NCI-H146 treated with DMSO at 0.1 percent for 48 hours (cell line): ENCODE measurements around the gene MGA.

Experiments used
- DNase-seq: peaks from one replicate; lab custom pipeline; 2025; ENCODE audit not compliant: unreplicated experiment; lab: John Stamatoyannopoulos, UW

The MGA gene

GRCh38 chr15:41780266-41780665, 120.1 kb downstream of the MGA start:
- no peak for DNase-seq

DNA sequence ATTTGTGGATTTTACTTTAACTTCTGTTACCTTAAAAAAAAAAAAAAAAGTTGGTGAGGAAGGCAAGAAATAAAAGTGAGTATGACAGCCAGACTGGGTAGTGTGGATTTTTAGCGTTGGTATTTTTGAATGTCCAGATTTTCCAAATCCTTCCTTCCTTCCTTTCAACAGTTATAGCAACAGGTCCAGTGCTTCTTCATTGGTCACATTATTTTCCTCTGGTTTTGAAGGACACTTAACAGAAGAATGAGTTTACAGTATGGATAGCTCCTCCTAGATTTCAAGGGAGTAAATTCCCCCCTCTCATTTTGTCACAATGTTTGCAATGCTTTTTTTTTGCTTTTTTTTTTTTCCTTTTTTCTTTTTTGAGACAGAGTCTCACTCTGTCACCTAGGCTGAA, 120.5 kb downstream of the MGA start:
- DNase-seq, result no peak

DNA sequence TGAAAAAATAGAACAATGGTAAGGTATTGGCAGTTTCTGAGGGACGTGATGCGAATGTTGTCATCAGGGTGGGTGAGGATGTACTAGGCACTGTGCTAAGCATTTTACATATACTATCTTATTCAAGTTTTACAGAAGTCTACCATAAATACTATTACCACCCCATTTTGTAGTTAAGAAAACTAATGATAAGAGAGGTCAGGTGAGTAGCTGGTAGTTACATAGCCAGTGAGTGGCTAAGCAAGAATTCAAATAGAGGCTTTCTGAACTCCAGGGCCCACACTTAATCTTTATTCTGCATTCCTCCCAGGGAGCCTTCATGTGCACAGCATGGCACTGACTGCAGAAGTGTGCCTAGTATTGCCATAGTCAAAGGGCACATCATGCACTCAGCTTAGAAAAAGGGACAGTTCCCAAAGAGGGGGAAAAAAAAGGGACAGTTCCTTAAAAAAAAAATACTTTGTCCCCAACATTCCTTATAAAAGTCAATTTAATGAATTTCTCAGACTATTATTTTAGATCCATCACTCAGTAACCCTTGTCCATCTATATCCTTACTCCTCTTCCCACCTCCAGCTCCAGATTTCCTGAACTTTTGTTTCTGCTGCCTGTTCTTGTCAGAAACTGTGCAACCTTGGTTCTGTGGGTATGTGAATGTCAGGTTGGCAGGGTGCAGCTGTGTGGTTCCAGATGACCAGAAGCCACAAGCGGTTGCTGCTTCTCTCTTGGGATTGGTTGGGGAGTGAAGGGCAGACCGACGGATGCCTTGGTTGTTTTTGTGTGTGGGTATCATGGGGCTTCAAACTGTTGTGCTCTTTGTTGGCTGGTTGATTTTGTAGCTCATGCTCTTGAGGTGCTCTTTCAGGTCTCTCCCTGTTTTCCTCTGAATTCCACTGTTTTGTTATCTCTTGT, 122.4 kb downstream of the MGA start:
- no peak for DNase-seq

- DNase-seq, result no peak
These were observed 123.1 kb downstream of the MGA start for GRCh38 chr15:41783296-41783695.

- DNase-seq, result no peak
These were observed 128.1 kb downstream of the MGA start for GRCh38 chr15:41788262-41788661.

DNA sequence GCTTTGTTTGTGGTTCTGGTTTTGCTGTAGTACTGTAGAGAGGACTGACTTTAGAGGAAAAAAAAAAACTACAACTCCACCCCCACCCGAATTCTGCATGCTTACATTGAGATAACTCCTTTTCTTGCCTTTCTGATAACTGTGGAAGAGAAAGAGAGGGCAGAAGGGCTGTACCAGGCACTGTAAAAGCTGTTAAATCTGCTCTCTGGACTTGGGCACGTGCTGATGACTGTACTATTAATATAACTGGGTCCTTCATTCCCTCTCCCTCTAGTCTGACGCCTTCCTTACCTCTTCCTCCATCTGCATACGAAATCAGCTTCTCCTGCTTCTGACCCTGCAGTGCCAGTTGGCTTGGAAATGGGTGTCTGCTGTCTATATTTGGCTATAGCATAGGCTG, 129.0 kb downstream of the MGA start:
- DNase-seq, result no peak

GRCh38 chr15:41789662-41790061, 129.5 kb downstream of the MGA start:
- no peak for DNase-seq

GRCh38 chr15:41790169-41790568, 130.0 kb downstream of the MGA start:
- no peak for DNase-seq

DNA sequence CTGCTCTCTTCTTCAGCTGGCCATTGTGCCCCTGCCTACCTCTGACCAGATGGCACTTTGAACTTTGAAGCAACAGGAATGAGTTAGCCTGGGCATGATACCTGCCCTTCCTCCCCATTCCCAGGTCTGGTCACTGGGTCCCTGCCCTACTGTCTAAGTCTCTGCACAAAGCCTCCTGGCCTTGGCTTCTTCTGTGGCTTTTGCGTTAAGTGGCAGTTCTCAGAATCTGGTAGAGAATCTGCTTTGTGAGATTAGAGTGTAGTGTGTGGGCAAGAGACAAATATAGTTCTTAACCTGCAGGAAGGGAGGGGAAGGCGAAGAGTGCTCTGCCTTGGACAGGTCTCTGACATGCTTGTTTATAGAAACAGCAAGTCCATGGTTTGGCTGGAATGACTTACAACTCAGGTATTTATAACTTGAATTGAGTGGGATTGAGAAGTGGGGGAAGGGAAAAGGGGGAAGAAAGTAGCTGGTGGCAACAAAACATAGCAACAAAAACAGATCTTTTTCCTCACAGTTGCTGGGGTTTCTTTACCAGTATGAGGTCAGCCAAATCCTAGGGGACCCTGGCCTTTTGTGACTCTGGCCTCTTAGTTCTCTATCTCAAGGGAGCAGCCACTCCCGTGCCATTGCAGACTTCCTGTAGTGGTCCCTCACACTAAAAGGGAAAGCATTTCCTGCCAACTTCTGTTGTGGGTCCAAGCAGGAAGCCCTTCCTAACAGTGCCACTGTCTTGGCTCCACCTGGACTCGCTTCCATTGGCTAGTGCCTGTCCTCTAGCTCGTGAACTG, 130.7 kb downstream of the MGA start:
- DNase-seq, result no peak

DNA sequence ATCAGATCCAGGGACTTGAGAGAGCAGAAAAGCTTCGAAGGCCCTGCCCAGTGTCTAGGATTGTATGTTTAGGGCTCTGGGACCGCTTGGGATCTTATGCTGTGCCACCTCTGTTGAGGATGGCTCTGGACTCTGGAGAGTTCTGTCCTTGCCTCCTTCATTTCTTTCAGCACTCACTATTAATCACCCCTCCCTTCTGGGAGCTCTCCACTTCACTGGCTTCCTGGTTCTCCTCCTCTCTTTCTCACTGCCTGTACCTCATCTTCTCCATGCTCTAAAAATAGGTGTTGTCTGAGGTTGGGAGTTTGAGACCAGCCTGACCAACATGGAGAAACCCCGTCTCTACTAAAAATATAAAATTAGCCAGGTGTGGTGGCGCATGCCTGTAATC, 131.3 kb downstream of the MGA start:
- DNase-seq, result no peak

GRCh38 chr15:41792000-41792637, 131.9 kb downstream of the MGA start:
- DNase-seq, result no peak

- no peak for DNase-seq
These were observed 133.9 kb downstream of the MGA start for GRCh38 chr15:41794081-41794480.

GRCh38 chr15:41795996-41796856, 136.0 kb downstream of the MGA start:
- DNase-seq, result no peak

GRCh38 chr15:41797201-41797944, 137.2 kb downstream of the MGA start:
- DNase-seq, result no peak

- DNase-seq, result no peak
These were observed 138.6 kb downstream of the MGA start for GRCh38 chr15:41798607-41799487.

DNA sequence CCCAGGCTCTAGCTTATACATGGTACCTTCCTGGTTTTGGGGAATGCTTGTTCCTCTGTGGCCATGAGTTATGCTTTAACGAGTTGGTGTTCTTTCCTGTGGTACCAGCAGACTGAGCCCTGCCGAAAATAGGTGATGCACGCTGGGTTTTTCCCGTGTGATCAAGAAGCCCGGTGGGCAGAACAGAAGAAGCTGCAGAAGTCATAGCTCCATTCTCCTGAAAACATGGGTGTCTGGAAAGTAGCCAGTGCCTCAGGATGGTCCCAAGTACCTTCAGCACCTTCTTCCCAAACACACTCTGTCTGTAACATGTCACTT, 139.2 kb downstream of the MGA start:
- no peak for DNase-seq

GRCh38 chr15:41801185-41801584, 141.0 kb downstream of the MGA start:
- DNase-seq, result no peak

- no peak for DNase-seq
These were observed 141.7 kb downstream of the MGA start for GRCh38 chr15:41801850-41802455.

- DNase-seq, result no peak
These were observed 144.2 kb downstream of the MGA start for GRCh38 chr15:41804361-41804760.
